HG03045 (cell line): Measurements from ENCODE around the gene TDO2.
"Not testable (repeated sequence)": the region's sequence is repeated elsewhere in the genome, so short reads cannot be mapped to it uniquely, and the experiment has no call there.

Experiments
- ATAC-seq: cut with Tn5 transposase; IDR thresholded peaks from one replicate; pipeline ENCODE4 v1.9.1; 2021; ENCODE audit warnings: mild to moderate bottlenecking, moderate library complexity; ENCODE audit not compliant: unreplicated experiment

The TDO2 gene

GRCh38 chr4:155903453-155903852 lies at the start of gene TDO2:
Gene TDO2, plus strand, starts transcription at chr4:155903696. Its CDS starts 63 bp downstream, at chr4:155903759.
- no peak for ATAC-seq

- ATAC-seq = no peak
Observed at GRCh38 chr4:155854582-155855226, 48.8 kb upstream of the TDO2 start.

GRCh38 chr4:155855897-155856296 lies 47.6 kb upstream of the TDO2 start:
- no peak for ATAC-seq

GRCh38 chr4:155866177-155866576 lies 37.3 kb upstream of the TDO2 start, which contains the start of gene ASIC5:
Gene ASIC5, minus strand, starts transcription at chr4:155866277. Its CDS starts 51 bp downstream, at chr4:155866226.
- no peak for ATAC-seq

- ATAC-seq = no peak
Observed at GRCh38 chr4:155875878-155876277, 27.6 kb upstream of the TDO2 start.

GRCh38 chr4:155877971-155878370 lies 25.5 kb upstream of the TDO2 start:
- ATAC-seq = no peak

GRCh38 chr4:155878611-155879010 lies 24.9 kb upstream of the TDO2 start:
- ATAC-seq = no peak

GRCh38 chr4:155879767-155880166 lies 23.7 kb upstream of the TDO2 start:
- no peak for ATAC-seq

- peak; percentile 44 for ATAC-seq
Observed at GRCh38 chr4:155881555-155881954, 21.9 kb upstream of the TDO2 start.

GRCh38 chr4:155883895-155884294 lies 19.6 kb upstream of the TDO2 start:
- no peak for ATAC-seq

- no peak for ATAC-seq
Observed at GRCh38 chr4:155885666-155886065, 17.8 kb upstream of the TDO2 start.

GRCh38 chr4:155887045-155887444 lies 16.5 kb upstream of the TDO2 start:
- ATAC-seq = no peak

GRCh38 chr4:155887847-155888570 lies 15.5 kb upstream of the TDO2 start:
- ATAC-seq = no peak

- no peak for ATAC-seq
Observed at GRCh38 chr4:155889031-155889793, 14.3 kb upstream of the TDO2 start.

- no peak for ATAC-seq
Observed at GRCh38 chr4:155889946-155890345, 13.6 kb upstream of the TDO2 start.

- ATAC-seq = no peak
Observed at GRCh38 chr4:155891058-155891457, 12.4 kb upstream of the TDO2 start.

GRCh38 chr4:155898371-155898770 lies 5.1 kb upstream of the TDO2 start:
- not testable (repeated sequence) for ATAC-seq

- no peak for ATAC-seq
Observed at GRCh38 chr4:155899891-155900290, 3.6 kb upstream of the TDO2 start.

- no peak for ATAC-seq
Observed at GRCh38 chr4:155900381-155900780, 3.1 kb upstream of the TDO2 start.

GRCh38 chr4:155901013-155901412 lies 2.5 kb upstream of the TDO2 start:
- no peak for ATAC-seq

GRCh38 chr4:155904331-155904730 lies 835 bp downstream of the TDO2 start:
- ATAC-seq = no peak
